GM03348 (cell line): Measurements from ENCODE around the gene MPC1.

ENCODE experiments used
- DNase-seq: peaks from one replicate; pipeline ENCODE4 v3.0.0; 2012; ENCODE audit warnings: low spot score

MPC1 gene

GRCh38 chr6:166315436-166315835, 67.3 kb downstream of the MPC1 start:
- DNase-seq, result no peak
